SJSA1 (cell line): ENCODE data around the gene MARCHF6. TPM values are rescaled to one million over a fixed set of nuclear protein-coding genes. Genes with fewer than 3 reads are reported as not detected.

Experiments
- DNase-seq, 2 experiments: peaks; one replicate each; pipeline ENCODE4 v3.0.0-alpha.2; 2015 to 2020; ENCODE audit warnings: low spot score in 2 of 2, low read depth in 1 of 2
- H3K27ac ChIP-seq: fragments of 250-450 bp; sonication (Bioruptor Pico); 2 replicates; pipeline ENCODE4 v1.5.1; 2020; ENCODE audit warnings: mild to moderate bottlenecking, moderate library complexity
- H3K27me3 ChIP-seq: fragments of 250-450 bp; sonication (Bioruptor Pico); replicated peaks from 2 replicates; pipeline ENCODE4 v1.5.1; 2020; ENCODE audit warnings: mild to moderate bottlenecking, moderate library complexity
- H3K36me3 ChIP-seq: fragments of 250-450 bp; sonication (Bioruptor Pico); 2 replicates; pipeline ENCODE4 v1.5.1; 2020; ENCODE audit warnings: mild to moderate bottlenecking
- H3K4me1 ChIP-seq: fragments of 250-450 bp; sonication (Bioruptor Pico); replicated peaks from 2 replicates; pipeline ENCODE4 v1.6.1; 2021; ENCODE audit warnings: mild to moderate bottlenecking
- H3K4me3 ChIP-seq: fragments of 250-450 bp; sonication (Bioruptor Pico); 2 replicates; pipeline ENCODE4 v1.5.1; 2020; ENCODE audit warnings: mild to moderate bottlenecking
- H3K9me3 ChIP-seq: fragments of 250-450 bp; sonication (Bioruptor Pico); replicated peaks from 2 replicates; pipeline ENCODE4 v1.5.1; 2020; ENCODE audit warnings: mild to moderate bottlenecking
- total RNA-seq: library from RNA; depleted of rRNA; stranded (reverse); fragments of >200 nt; shearing (Covaris generic); gene quantifications from 2 replicates; pipeline ENCODE4 v1.2.3, GENCODE V29; 2014

Gene MARCHF6
- total RNA-seq, 1 experiment from 2014 or later, result 46.5 TPM

DNA sequence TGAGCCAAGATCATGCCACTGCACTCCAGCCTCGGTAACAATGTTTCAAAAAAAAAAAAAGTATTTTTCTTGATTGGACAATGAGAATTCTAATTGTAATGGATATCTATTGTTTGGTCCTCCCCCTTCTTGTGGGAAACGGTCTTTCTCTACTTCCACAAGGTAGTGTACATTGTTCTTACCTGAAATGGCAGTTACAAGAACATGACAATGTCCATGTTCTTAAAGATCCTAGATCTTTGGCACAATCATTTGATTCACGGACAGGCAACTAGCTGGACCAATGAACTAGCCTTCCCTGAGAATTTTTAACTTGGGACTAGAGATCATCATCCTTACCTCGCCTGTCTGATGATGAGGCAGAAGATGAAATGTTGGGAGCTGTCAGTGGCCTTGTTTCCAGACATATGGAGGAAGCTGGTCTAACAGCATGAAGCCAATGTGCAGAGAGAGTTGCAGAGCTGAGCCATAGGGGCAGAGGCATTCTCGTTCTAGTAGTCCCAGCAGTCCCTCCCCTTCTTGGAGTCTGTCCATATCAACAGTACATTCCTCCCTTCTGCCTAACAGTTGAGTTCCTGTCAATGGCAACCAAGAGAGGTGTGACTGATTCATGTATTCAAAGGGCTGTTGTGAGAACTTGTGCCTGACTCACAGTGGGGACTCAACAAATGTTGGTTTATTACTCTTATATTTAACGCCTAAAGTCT lies 2.1 kb upstream of the MARCHF6 start:
- H3K9me3 ChIP-seq, result no peaks in the 10 kb centered on the region
- DNase-seq, result no peak
- peaks cover 7% of the 10 kb centered on the region for H3K36me3 ChIP-seq
- no peak overlapping the region for H3K4me3 ChIP-seq
- no peak overlapping the region for H3K27ac ChIP-seq
- no peaks in the 10 kb centered on the region for H3K27me3 ChIP-seq
- H3K4me1 ChIP-seq, result peaks cover 14% of the 10 kb centered on the region

DNA sequence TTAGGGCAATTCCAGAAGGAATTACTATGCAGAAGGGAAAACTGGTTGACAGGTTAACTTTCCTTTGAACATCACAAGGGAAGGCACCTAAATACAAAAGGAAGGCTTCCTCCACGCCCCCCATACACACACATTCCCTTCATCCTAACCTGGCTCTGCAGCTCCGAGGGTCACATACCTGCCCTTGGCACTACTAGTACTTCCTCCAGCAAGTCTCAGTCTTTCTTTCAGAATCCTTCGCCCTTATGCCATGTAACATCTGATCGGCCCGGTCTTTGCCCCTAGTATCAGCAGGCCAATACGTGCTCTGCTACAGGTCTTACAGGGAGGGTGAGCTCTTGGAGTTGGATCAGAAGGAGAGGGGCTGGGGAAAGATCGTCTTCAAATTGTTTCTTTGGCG lies 1.6 kb upstream of the MARCHF6 start:
- no peak overlapping the region for H3K4me3 ChIP-seq
- no peaks in the 10 kb centered on the region for H3K9me3 ChIP-seq
- H3K4me1 ChIP-seq, result peaks cover 14% of the 10 kb centered on the region
- H3K36me3 ChIP-seq, result peaks cover 7% of the 10 kb centered on the region
- no peak overlapping the region for H3K27ac ChIP-seq
- DNase-seq, result peak in 1 of 2 experiments; percentile 26
- H3K27me3 ChIP-seq, result no peaks in the 10 kb centered on the region

DNA sequence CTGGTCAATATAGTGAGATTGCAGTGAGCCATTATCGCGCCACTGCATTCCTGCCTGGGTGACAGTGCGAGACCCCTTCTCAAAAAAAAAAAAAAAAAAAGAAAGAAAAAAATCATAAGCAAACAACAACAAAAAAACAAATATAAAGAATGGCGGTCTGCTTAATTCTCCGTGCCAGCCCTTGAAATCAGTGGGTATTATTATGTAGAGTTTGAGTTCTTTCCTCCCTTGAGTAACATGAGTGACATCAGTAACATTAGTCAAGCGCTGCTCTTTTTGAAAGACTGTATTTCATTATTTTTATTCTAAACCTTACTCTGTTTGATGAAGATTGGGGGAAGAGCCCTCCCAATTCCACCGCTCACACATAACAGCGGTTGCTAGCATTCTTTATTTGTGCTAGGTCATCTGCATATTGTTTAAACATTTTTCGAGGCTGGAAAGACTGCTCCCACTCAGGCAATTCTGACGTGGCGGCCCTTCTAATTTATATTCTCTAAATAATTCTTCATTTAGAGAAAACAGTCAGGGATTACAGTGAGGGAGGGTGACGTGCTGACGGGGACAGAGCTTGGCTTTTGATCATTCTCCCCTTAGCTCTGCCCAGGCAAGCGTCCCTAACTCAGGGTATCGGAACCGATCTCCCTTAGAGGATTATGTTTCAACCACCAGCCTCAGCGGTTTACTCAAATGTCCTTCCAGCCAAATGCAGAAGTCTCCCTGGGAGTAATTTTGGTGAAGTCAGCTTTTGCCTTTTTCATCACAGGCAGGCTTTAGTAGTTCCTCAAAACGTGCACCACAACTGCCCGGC lies 860 bp upstream of the MARCHF6 start:
- peak in 1 of 2 experiments; percentile 42 for DNase-seq
- no peaks in the 10 kb centered on the region for H3K9me3 ChIP-seq
- no peaks in the 10 kb centered on the region for H3K27me3 ChIP-seq
- peak overlapping the region; percentile 98 for H3K27ac ChIP-seq
- H3K36me3 ChIP-seq, result peaks cover 7% of the 10 kb centered on the region
- peak overlapping the region; percentile 98 for H3K4me3 ChIP-seq
- peaks cover 14% of the 10 kb centered on the region for H3K4me1 ChIP-seq

GRCh38 chr5:10354048-10354872 lies 765 bp downstream of the MARCHF6 start:
- peaks cover 7% of the 10 kb centered on the region for H3K36me3 ChIP-seq
- H3K27ac ChIP-seq, result peak overlapping the region; percentile 98
- H3K4me1 ChIP-seq, result peaks cover 14% of the 10 kb centered on the region
- no peaks in the 10 kb centered on the region for H3K9me3 ChIP-seq
- H3K27me3 ChIP-seq, result no peaks in the 10 kb centered on the region
- DNase-seq, result peak; percentile 60 to 70
- H3K4me3 ChIP-seq, result peak overlapping the region; percentile 98

DNA sequence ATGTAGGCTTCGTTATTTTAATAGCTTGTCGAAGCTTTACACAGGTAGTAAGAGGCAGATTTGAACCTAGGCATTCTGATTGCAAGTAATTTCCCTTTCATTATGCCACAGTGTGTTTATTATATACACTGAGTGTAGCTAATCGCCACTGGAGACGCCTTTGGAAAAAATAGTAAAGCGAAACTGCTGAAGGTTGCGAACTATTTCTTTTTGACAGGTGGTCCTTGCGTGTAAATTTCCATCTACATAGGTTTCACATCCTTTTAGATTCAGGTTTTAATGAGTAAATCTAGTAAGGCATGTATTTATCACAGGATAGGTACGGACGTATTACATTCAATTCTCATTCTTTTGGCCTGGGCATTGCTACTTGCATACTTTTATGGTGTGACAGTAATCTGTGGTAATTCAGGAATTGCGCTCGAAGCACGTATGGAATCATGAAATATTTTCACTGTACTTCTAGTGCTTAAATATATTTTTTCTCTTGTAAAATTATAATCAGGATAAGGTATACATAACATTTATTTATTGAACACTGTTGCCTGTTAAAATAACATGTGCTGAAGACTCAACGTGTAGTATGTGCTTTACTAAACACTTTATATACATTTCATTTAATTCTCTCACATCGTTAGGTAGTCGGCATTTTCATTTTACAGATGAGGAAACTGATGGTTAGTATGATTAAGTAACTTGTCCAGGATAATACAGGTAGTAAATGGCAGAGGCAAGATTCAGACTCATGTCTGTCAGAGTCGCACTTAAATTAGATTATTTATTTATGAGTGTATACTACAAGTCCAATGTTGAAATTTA lies 1.8 kb downstream of the MARCHF6 start:
- H3K27ac ChIP-seq, result peak overlapping the region; percentile 98
- no peaks in the 10 kb centered on the region for H3K27me3 ChIP-seq
- peaks cover 14% of the 10 kb centered on the region for H3K4me1 ChIP-seq
- peaks cover 7% of the 10 kb centered on the region for H3K36me3 ChIP-seq
- H3K9me3 ChIP-seq, result no peaks in the 10 kb centered on the region
- peak overlapping the region; percentile 98 for H3K4me3 ChIP-seq
- peak in 1 of 2 experiments; percentile 56 for DNase-seq

GRCh38 chr5:10358999-10359398 lies 5.5 kb downstream of the MARCHF6 start:
- Histone ChIP-seq H3K4me3 (no peak overlapping the region), H3K36me3 (peaks cover 3% of the 10 kb centered on the region; the same call in 1 of the 2 replicates), H3K27me3 (no peaks in the 10 kb centered on the region), H3K4me1 (peaks cover 4% of the 10 kb centered on the region), H3K9me3 (no peaks in the 10 kb centered on the region), H3K27ac (no peak overlapping the region)
- no peak for DNase-seq

- H3K27me3 ChIP-seq, result no peaks in the 10 kb centered on the region
- no peak for DNase-seq
- no peak overlapping the region for H3K27ac ChIP-seq
- no peaks in the 10 kb centered on the region for H3K9me3 ChIP-seq
- H3K4me3 ChIP-seq, result no peak overlapping the region
- no peaks in the 10 kb centered on the region; the same call in 1 of the 2 replicates for H3K4me1 ChIP-seq
- H3K36me3 ChIP-seq, result no peaks in the 10 kb centered on the region
These were observed 7.2 kb downstream of the MARCHF6 start for GRCh38 chr5:10360686-10361085.

GRCh38 chr5:10363519-10364185 lies 10.2 kb downstream of the MARCHF6 start:
- no peak for DNase-seq
- no peak overlapping the region for H3K27ac ChIP-seq
- H3K36me3 ChIP-seq, result no peaks in the 10 kb centered on the region
- no peaks in the 10 kb centered on the region for H3K27me3 ChIP-seq
- no peaks in the 10 kb centered on the region for H3K9me3 ChIP-seq
- H3K4me3 ChIP-seq, result no peak overlapping the region
- H3K4me1 ChIP-seq, result peaks cover 22% of the 10 kb centered on the region

DNA sequence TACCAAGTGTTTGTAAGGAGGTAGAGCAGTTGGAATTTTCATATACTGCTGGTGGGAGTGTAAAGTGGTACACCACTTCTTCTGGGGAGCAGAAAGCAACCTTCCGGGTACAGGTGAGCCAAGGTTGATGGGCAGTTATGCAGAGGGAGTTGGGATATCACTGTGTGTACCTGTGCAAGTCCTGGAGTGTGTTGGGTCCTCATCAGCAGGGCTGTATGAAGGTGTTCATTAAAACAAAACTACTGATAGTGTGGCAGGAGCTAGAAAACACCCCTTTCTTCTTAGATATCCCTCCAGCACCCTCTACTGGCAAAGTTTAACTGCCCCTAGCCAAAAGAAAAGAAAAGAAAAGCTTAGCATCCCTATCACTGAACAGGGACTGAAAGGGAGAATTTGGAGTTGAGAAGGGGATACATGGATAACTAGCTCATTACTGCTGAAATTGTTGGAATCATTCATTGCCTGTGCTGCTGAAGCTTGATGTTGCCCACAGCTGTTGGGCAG lies 10.7 kb downstream of the MARCHF6 start:
- Histone ChIP-seq H3K4me3 (no peak overlapping the region), H3K36me3 (no peaks in the 10 kb centered on the region), H3K4me1 (peaks cover 22% of the 10 kb centered on the region), H3K9me3 (no peaks in the 10 kb centered on the region), H3K27me3 (no peaks in the 10 kb centered on the region), H3K27ac (no peak overlapping the region)
- DNase-seq, result no peak

GRCh38 chr5:10365782-10366181 lies 12.3 kb downstream of the MARCHF6 start:
- H3K27ac ChIP-seq, result no peak overlapping the region
- H3K9me3 ChIP-seq, result no peaks in the 10 kb centered on the region
- no peak overlapping the region for H3K4me3 ChIP-seq
- no peaks in the 10 kb centered on the region for H3K27me3 ChIP-seq
- H3K4me1 ChIP-seq, result peaks cover 22% of the 10 kb centered on the region
- DNase-seq, result no peak
- no peaks in the 10 kb centered on the region for H3K36me3 ChIP-seq

DNA sequence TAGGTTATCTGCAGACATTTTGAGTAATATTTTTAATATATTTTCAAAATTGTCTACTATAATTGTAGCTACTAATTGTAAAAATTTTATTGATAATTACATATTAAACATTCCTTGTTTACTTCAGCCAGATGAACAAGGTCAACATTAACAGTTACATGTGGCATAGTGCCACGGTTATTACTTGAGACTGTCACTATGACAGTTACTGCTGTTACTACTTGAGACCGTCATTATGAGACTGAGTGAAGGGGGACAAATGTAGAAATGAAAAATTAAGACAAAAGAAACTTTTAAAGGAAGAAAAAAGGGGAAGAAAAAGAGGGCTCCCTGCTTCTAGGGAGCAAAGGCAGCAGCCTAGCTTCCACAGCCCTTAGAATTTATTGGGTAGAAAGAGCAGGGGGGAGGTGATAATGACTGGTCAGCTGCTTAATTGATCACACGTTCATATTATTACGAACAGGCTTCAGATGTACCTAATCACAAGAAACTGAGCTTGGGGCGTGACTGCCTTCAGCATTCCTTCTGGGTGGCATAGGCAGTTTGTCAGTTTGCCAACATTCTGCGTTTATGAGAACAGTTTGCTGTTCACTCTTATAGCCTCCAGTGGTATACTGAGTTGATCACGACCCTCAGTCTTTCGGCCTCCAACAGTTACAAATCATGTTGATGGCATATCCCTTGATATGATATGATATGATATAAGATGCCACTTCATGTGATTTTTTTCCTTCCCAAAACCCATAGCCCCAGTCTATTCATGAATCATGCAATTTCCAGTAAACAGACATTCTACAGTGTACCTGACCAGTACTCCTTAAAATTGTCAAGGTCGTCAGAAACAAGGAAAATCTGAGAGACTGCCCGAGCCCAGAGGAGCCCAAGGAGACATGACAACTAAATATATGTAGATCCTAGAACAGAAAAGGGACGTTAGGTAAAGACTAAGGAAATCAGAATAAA lies 13.1 kb downstream of the MARCHF6 start:
- peak; percentile 81 to 83 for DNase-seq
- peak overlapping the region; percentile 76 for H3K27ac ChIP-seq
- H3K4me3 ChIP-seq, result no peak overlapping the region
- no peaks in the 10 kb centered on the region for H3K27me3 ChIP-seq
- peaks cover 22% of the 10 kb centered on the region for H3K4me1 ChIP-seq
- no peaks in the 10 kb centered on the region for H3K9me3 ChIP-seq
- no peaks in the 10 kb centered on the region for H3K36me3 ChIP-seq

GRCh38 chr5:10367579-10367978 lies 14.1 kb downstream of the MARCHF6 start:
- DNase-seq, result no peak

More at GRCh38 chr5:10367579-10367978, 14.1 kb downstream of the MARCHF6 start:
- no peaks in the 10 kb centered on the region for H3K36me3 ChIP-seq
- no peaks in the 10 kb centered on the region for H3K27me3 ChIP-seq
- H3K4me1 ChIP-seq, result peaks cover 22% of the 10 kb centered on the region
- no peaks in the 10 kb centered on the region for H3K9me3 ChIP-seq
- H3K27ac ChIP-seq, result peak overlapping the region; percentile 76
- H3K4me3 ChIP-seq, result no peak overlapping the region
